ENCODE measurements around the gene ZNF565. TPM values are rescaled to one million over a fixed set of nuclear protein-coding genes. Genes with fewer than 3 reads are reported as not detected.

ZNF565 gene
- total RNA-seq, 1 experiment from 2014 or later, result 4.9 TPM

DNA sequence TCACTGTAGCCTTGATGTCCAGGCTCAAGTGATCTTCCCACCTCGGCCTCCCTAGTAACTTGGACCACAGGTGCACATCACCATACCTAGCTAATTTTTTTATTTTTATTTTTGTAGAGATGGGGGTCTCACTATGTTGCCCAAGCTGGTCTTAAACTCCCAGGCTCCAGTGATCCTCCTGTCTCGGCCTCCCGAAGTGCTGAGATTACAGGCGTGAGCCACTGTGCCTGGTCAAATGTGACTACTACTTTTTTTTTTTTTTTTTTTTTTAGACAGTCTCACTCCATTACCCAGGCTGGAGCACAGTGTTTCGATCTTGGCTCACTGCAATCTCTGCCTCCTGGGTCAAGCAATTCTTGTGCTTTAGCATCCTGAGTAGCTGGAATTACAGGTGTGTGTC is 41.6 kb downstream of the ZNF565 start:
- CTCF ChIA-PET, result no interaction called here
- Histone ChIP-seq H3K4me1 (ENCODE audit: control insufficient read depth, insufficient read depth, low read length) (0 out of 2 replicates have a peak, but pooled peaks cover 2% of the 10 kb centered on the region), H3K36me3 (ENCODE audit: control insufficient read depth, insufficient read depth, low read length) (no peaks in the 10 kb centered on the region), H3K27me3 (ENCODE audit: control insufficient read depth, insufficient read depth, low read length) (no peaks in the 10 kb centered on the region), H3K4me3 (ENCODE audit: low read depth in 2 of 2, low read length in 2 of 2) (no peak overlapping the region), H3K9me3 (ENCODE audit: control insufficient read depth, insufficient read depth, low read depth, low read length) (no peaks in the 10 kb centered on the region), H3K27ac (ENCODE audit: low read length) (no peak overlapping the region)
- POLR2A ChIA-PET, result no interaction called here
- BruUV-seq (replicated peaks), result no TSS peak
- ATAC-seq (no peak), DNase-seq (ENCODE audit: low read depth, low spot score) (no peak)
- intact Hi-C loops (cut with micrococcal nuclease; ENCODE audit: unreplicated experiment) (no loop called here), in situ Hi-C loops (cut with HindIII; ENCODE audit: low pct_unique_long_range_greater_than_20kb, low sequenced_read_pairs) (no loop called here)
- TF ChIP-seq POLR2AphosphoS5 (IDR thresholded peaks at IDR 0.05; ENCODE audit: low read depth, low read length), result no peak
- TF ChIP-seq SIN3A (IDR thresholded peaks at IDR 0.05; ENCODE audit: borderline replicate concordance, insufficient read depth, low read depth, low read length), result no peak
- no peak for TF ChIP-seq CTCF (IDR thresholded peaks at IDR 0.05)
- TF ChIP-seq, protein P1, sequence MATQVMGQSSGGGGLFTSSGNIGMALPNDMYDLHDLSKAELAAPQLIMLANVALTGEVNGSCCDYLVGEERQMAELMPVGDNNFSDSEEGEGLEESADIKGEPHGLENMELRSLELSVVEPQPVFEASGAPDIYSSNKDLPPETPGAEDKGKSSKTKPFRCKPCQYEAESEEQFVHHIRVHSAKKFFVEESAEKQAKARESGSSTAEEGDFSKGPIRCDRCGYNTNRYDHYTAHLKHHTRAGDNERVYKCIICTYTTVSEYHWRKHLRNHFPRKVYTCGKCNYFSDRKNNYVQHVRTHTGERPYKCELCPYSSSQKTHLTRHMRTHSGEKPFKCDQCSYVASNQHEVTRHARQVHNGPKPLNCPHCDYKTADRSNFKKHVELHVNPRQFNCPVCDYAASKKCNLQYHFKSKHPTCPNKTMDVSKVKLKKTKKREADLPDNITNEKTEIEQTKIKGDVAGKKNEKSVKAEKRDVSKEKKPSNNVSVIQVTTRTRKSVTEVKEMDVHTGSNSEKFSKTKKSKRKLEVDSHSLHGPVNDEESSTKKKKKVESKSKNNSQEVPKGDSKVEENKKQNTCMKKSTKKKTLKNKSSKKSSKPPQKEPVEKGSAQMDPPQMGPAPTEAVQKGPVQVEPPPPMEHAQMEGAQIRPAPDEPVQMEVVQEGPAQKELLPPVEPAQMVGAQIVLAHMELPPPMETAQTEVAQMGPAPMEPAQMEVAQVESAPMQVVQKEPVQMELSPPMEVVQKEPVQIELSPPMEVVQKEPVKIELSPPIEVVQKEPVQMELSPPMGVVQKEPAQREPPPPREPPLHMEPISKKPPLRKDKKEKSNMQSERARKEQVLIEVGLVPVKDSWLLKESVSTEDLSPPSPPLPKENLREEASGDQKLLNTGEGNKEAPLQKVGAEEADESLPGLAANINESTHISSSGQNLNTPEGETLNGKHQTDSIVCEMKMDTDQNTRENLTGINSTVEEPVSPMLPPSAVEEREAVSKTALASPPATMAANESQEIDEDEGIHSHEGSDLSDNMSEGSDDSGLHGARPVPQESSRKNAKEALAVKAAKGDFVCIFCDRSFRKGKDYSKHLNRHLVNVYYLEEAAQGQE (IDR thresholded peaks at IDR 0.05; ENCODE audit: insufficient read depth in 1 of 2, low read depth in 2 of 2, low read length in 1 of 2), result no peak
- no peak for TF ChIP-seq TCF7L2 (IDR thresholded peaks at IDR 0.05; ENCODE audit: low read depth, low read length)

- H3K36me3 ChIP-seq (ENCODE audit: control insufficient read depth, insufficient read depth, low read length), result no peaks in the 10 kb centered on the region
- H3K4me1 ChIP-seq (ENCODE audit: control insufficient read depth, insufficient read depth, low read length), result 0 out of 2 replicates have a peak, but pooled peaks cover 2% of the 10 kb centered on the region
- BruUV-seq (replicated peaks), result no TSS peak
- POLR2A ChIA-PET, result no interaction called here
- TF ChIP-seq TCF7L2 (IDR thresholded peaks at IDR 0.05; ENCODE audit: low read depth, low read length), result no peak
- no peak for TF ChIP-seq SIN3A (IDR thresholded peaks at IDR 0.05; ENCODE audit: borderline replicate concordance, insufficient read depth, low read depth, low read length)
- TF ChIP-seq, protein P1 (IDR thresholded peaks at IDR 0.05; ENCODE audit: insufficient read depth in 1 of 2, low read depth in 2 of 2, low read length in 1 of 2), result no peak
- H3K27me3 ChIP-seq (ENCODE audit: control insufficient read depth, insufficient read depth, low read length), result no peaks in the 10 kb centered on the region
- no peaks in the 10 kb centered on the region for H3K9me3 ChIP-seq (ENCODE audit: control insufficient read depth, insufficient read depth, low read depth, low read length)
- in situ Hi-C loops (cut with HindIII; ENCODE audit: low pct_unique_long_range_greater_than_20kb, low sequenced_read_pairs), result no loop called here
- intact Hi-C loops (cut with micrococcal nuclease; ENCODE audit: unreplicated experiment), result no loop called here
- ATAC-seq, result no peak; the same call in 1 of the 2 replicates
- CTCF ChIA-PET, result interaction anchor here (0.6 to 1.8 kb wide), 3 partner anchors 18 to 112 kb away, joined by 3 to 7 read pairs (median 3); no protein-coding TSS in a partner anchor
- no peak overlapping the region for H3K27ac ChIP-seq (ENCODE audit: low read length)
- no peak for DNase-seq (ENCODE audit: low read depth, low spot score)
- no peak overlapping the region for H3K4me3 ChIP-seq (ENCODE audit: low read depth in 2 of 2, low read length in 2 of 2)
Observed at GRCh38 chr19:36169084-36169760, 45.2 kb downstream of the ZNF565 start.

All from Panc1 (cell line).